Stimulated activated CD4-positive, alpha-beta T cell treated with anti-CD3 and anti-CD28 coated beads, Interleukin-12 subunit alpha, Interleukin-12 subunit beta, amount 100 ng/mL, for 24 hours (primary cell): Measurements from ENCODE around the gene DTX4.
"Not testable (repeated sequence)": the region's sequence is repeated elsewhere in the genome, so short reads cannot be mapped to it uniquely, and the experiment has no call there.

Source experiments
- DNase-seq, 2 experiments: peaks; one replicate each; pipeline ENCODE4 v3.0.0-alpha.2; 2020; ENCODE audit warnings: low read depth in 2 of 2

Gene DTX4

DNA sequence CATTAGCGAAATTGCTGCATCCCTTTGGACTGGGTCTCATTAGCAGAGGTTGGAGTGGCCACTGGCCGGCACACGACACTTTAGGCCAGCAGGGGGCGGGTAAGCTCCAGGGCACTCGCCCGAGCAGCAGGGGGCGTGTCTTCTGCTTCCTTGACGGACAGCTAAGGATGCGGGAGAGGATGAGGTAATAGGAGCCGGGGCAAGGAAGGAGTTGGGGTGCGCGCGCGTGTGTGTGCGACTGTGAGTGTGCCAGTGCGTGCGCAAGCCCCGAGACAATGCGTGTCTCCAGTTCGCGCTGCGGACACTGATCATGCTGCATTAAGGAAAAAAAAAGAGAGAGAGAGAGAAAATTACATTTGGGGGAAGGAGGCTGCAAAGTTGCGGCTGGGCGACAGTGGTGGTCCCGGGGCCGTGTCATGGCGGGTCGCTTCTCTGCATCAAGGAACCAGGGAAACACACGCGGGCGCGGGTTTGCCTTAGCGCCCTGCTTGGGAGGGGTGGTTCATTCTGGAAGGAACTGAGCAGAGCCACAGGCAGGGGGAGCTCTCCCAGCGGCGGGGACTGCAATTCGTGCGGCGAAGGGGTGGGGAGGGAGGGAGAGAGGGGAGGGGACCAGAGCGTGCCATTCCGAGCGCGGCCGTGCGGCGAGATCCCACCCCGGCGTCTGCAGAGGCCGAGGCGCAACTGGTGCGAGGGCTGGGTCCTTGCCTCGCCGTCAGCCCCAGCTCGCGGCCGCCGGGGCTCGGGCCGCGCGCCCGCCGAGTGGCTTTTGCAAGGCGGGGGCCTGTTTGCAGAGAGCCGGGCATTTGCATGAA lies at the start of gene DTX4:
Gene DTX4 (plus strand): TSS at position 625 of the 815 bp plus-strand sequence. CDS start 464 bp downstream, outside the sequence.
- DNase-seq, result peak; percentile 79 to 92

DNA sequence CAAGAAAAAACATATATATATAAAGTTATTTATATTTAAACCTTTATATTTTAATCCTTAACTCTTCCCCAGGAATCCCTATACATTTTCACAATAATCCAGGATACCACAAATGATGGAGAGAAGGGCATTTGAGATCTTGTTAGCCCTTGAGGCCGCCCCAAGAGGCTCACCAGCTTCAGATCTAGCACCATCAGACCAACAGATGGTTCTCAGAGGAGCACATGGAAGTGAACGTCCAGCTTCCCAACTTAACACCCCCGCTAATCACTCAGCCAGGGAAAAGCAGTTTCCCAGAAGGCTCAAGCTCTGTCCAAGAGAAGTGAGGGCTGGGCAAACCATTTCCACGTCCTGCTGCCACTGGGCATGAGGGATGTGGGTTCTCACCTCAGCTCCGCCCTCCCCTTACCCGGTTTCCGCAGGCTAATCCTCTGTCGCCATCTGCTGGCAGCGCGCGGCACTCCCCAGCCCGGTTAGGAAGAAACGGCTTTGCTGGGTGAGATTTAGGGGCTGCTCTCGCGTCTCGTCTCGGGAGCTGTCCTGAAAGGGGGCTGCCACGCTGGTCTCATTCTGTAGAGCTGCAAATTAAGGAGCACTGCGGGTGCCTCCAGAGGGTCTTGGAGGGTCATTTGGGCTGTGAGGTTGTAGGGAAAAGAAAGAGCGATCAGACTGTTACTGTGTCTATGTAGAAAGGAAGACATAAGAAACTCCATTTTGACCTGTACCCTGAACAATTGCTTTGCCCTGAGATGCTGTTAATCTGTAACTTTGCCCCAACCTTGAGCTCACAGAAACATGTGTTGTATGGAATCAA lies 36.1 kb upstream of the DTX4 start:
- peak; percentile 75 to 86 for DNase-seq

DNA sequence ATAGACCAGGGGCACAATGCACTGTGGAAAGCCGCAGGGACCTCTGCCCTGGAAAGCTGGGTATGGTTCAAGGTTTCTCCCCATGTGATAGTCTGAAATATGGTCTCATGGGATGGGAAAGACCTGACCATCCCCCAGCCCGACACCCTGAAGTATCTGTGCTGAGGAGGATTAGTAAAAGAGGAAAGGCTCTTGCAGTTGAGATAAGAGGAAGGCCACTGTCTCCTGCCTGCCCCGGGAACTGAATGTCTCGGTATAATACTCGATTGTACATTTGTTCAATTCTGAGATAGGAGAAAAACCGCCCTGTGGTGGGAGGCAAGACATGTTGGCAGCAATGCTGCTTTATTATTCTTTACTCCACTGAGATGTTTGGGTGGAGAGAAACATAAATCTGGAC lies 35.4 kb upstream of the DTX4 start:
- not testable (repeated sequence) for DNase-seq

DNA sequence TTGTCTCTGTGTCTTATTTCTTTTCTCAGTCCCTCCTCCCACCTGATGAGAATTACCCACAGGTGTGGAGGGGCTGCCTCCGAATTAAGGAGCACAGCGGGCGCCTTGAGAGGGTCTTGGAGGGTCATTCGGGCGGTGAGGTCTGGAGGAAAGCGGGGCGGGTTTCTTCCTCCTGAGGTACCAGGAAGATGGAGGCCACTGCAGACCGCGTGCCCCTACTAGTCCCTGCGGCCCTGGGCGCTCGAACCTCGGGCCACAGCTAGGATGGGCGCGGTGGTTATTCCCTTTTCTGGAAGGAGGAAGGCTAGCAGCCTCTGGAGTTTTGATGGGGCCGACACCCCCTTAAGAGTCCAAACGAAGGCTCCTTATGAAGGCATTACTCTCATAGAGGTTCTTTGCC lies 34.7 kb upstream of the DTX4 start:
- no peak for DNase-seq

DNA sequence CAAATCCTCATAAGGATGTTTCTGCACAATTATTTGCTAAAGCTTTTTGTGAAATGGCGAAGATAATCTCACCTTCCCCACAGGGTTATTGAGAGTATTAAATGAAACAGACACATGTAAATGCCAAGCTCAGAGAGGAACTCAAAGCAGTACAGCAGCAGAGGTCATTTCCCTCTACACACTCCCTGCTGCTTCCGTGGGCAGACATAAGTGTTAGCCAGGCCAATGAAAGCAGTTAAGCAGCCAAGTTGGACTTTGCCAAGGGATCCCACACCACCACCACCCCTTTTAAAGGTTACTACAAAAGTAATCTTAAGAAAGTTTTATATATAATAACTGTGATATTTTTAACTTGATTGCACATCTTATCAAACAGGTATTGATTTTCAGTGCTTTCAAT lies 33.3 kb upstream of the DTX4 start:
- no peak for DNase-seq

DNA sequence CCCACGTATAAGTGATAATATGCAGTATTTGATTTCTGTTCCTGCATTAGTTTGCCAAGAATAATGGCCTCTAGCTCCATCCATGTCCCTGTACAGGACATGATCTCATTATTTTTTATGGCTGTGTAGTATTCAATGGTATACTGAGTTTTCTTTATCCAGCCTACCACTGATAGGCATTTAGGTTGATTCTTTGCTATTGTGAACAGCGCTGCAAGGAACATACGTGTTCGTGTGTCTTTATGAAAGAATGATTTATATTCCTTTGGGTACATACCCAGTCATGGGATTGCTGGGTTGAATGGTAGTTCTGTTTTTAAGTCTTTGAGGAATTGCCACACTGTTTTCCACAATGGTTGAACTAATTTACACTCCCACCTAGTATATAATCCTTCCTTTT lies 30.7 kb upstream of the DTX4 start:
- no peak for DNase-seq

DNA sequence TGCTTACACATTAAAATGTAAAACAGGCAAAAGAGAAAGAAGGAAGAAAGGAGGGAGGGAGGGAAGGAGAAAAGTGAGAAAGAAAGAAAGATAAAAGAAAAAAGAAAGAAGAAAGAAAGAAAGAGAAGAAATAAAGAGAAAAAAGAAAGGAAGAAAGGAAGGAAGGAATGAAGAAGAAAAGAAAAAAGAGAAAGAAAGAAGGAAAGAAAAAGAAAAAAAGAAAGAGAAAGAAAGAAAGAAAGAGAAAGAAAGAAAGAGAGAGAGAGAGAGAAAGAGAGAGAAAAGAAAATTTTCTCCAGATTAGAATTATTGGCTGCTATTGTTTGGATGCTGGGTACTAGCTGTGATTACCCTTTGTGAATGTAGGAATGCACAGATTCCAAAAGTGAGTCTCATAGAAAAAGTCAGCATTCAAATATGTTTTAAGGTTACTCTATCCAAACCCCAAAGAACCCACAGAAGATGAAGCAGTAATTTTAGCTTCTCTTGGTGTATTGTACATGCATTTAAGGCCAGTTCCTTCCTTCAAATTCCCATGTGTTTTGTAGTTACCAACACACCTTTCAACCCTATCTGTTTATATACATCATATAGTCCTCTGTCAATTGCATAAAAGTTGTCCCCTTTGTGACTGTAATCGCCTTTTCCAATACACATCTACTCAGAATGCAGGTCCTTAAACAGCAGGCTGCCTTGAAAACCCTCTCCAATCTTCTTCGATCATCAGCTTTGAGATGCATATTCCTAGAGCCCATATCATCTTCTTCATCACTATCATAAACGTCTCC lies 30.1 kb upstream of the DTX4 start:
- DNase-seq, result no peak

DNA sequence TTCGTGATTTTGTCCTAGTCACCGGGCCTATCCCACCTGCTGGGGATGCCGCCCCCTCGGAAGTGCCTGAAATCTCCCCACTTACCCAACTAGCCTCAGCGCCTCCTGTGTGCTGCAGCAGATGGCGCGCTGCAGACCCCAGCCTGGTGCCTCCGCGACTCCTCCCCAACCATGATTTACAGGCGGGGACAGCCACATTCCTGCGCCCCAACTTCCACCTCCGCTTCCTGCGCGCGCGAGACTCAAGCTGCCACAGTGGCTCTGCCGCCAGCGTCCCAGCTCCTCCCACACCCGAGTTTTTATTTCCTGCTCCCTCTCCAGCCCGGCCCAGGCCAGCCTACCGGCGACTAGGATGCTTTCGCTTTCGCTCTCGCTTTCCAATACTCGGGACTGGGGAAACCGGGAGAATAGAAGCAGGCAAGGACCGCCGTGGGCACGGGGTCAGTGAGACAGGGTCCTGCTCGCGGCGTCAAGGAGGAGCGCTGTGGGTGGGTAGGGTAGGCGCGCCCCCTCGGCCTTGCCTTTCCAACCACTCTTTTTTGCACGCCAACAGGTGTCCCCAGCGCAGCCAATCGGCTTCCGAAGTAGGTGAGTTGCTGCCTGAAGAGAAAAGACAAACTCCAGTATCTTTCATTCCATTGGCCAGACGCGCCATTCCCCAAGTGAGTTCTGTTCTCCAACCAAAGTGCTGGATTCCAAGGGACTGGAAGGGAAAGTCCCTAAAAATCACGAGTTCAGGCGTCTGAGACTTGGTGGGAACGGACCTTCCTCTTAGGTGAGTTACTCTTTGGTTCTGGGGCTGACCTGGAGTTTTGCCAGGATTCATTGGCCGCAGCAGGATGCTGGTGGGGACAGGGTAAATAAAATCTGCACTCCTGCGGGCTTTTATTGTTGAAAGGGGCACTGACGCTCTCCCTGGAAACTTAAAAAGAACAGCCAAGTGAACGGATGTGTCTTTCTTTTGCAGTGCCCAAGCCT lies 29.1 kb upstream of the DTX4 start, which contains the start of gene FAM111A:
Gene FAM111A (plus strand): TSS at position 327 of the 978 bp plus-strand sequence. CDS start 6,017 bp downstream, outside the sequence.
- peak; percentile 65 to 77 for DNase-seq

DNA sequence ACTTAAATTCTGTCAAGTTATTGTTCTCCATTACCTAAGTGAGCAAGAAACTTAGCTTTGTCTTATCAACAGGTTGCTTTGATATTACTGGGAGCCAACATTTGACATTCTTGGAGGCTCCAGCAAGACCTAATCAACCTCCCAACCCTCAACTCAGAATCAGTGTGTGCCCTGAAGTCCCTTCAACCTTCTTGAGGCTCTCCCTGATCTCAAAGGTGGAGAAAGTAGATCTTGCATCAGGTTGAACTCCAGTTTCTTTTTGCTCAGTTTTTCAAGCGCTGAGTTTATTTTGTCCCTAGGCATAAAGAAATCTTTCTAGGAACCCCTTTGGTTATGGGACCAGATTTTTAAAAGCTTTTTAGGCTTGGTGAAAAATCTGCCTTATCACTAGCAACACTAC lies 27.8 kb upstream of the DTX4 start:
- DNase-seq, result no peak

DNA sequence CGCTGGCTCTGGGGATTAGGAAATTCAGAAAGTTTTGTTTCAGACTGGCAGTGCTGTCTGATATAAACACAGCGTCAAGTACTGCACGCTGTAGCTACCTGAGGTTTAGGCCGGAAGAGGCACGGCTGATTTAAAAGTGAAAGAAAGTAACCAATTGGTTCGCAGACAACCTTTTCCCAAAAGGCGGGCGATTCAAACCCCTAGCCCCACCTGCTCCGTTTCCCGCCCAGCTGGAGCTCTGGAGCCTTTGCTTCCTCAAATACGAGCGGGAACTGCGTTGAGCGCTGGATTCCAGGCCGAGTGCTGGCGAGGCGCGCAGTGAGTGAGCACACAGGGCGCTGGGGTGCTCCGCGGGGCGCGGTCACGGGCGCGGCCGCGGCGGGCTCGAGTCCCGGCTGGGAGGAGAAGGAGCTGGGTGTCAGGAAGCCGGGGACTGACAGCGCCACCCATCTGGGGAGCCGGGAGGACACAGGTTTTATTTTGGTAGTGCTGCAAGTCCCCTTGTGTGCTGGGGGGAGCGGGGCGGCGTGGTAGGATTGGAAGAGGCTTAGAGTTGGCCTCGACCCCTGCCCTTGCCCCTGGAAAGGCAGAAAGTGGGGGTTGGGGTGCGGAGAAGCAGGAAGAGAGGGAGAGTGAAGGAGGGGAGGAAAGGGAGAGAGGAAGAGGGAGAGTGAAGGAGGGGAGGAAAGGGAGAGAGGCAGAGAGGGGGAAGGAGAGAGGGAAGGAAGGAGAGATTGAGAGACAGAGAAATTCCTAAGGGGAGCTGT lies 27.2 kb upstream of the DTX4 start:
- DNase-seq, result peak; percentile 43 to 70

DNA sequence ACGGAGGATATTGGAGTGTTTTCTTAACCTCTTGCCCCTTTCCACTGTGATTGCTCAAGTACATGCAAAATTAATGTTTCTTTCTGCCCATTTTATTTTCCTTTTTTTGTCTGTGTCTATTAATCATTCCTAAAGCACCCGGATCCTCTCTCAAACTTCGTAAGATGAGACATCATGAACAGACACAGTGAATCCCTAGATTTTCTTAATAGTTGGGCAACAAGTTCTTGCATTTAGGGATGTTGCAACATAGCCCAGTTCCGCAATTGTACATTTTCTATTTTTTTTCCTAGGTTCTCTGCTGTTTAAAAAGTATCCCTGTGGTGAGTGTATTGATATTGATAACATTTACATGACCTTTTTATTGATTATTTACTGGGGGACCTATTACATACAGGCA lies 26.4 kb upstream of the DTX4 start:
- no peak for DNase-seq

DNA sequence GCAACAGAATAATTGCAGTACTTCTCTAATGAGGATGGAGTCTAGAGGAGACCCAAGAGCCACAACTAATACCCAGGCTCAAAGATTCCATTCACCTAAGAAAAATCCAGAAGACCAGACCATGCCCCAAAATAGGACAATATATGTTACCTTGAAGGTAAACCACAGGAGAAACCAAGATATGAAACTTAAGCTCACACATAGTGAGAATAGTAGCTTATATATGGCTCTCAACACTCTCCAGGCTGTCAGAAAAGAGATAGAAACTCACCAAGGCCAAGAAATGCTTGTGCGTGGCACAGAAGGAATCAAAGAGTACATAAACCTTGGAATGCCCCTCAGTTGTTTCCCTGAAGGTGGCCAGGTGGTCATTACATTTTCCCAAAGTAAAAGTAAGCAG lies 20.2 kb upstream of the DTX4 start:
- DNase-seq, result no peak

DNA sequence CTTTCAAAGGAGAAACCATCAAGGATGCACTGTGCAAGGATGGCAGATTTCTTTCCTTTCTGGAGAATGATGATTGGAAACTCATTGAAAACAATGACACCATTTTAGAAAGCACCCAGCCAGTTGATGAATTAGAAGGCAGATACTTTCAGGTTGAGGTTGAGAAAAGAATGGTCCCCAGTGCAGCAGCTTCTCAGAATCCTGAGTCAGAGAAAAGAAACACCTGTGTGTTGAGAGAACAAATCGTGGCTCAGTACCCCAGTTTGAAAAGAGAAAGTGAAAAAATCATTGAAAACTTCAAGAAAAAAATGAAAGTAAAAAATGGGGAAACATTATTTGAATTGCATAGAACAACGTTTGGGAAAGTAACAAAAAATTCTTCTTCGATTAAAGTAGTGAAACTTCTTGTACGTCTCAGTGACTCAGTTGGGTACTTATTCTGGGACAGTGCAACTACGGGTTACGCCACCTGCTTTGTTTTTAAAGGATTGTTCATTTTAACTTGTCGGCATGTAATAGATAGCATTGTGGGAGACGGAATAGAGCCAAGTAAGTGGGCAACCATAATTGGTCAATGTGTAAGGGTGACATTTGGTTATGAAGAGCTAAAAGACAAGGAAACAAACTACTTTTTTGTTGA lies 19.5 kb upstream of the DTX4 start:
- DNase-seq, result no peak

DNA sequence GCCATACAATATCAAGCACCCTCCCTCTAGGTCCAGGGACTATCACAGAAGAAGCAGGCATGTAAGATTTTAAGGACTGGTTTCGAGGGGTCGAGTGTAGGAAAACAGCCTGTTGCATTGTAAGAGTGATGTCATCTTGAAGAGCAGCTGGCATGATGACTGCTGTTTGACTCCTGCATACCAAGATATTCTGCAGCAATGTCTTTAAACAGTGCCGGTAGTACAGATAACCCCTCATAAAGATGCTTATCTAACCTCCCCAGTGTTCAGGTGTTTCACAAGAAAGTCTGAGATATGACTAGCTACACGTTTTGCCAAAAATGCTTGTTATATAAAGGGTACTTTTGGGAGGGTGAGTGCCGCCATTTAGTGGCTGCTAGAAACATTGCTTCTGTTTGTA lies 17.3 kb upstream of the DTX4 start:
- DNase-seq, result no peak

DNA sequence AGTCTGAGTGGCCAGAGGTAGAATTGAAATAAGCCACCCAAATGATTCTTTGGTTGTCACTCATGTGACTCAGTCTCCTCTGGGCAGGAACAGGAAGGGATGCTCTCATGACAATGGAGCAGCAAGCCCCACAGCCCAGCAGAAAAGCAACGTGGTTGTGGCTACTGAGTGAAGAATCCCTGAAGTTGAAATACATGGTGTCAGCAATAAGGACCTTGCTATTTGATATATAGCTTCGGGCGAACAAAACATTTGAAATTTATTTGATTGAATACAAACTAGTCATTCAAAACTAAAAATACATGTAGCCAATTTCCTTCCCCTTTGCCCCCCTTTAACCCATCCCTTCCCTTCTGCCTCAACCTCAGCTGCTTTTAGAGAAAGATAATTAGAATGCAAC lies 14.5 kb upstream of the DTX4 start:
- no peak for DNase-seq

DNA sequence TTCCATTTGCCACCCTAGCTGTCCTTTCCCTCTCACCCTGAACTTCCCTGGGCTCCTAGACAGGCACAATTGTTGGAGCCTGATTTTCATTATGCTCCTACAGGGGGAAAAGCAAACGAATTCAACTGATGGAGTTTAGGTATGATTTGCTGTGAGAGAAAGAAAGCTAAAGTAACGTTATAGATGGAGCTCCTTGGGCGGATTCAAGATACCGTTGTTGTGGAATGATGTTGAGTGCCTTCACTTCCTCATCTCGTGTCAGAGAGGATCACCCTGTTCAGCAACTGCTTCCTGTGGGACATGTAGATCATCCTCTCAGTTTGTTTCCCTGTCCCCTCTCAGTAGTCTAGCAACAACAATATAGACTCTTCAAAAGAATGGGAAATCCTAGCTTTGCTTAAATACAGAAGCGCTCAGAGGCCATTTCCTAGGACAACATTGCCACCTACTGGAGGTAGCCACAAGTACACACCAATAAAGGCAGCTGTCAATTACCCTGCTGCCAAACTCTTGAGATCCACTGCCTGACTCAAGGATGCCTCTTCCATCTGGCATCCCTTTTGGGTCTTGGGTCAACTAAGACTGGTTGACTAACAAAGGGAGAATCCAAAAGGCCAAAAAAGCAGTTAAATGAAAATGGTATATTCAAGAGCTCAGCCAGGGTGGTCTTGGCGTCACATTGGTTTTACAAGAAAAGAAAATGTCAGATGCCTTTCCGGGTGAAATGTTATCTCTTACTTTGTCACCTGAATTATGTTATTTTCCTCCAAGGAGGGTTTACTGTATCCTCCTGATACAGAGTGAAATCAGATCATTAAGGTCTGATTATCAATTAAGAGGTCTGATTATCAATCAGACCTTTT lies 13.5 kb upstream of the DTX4 start:
- DNase-seq, result peak; percentile 33 to 41

DNA sequence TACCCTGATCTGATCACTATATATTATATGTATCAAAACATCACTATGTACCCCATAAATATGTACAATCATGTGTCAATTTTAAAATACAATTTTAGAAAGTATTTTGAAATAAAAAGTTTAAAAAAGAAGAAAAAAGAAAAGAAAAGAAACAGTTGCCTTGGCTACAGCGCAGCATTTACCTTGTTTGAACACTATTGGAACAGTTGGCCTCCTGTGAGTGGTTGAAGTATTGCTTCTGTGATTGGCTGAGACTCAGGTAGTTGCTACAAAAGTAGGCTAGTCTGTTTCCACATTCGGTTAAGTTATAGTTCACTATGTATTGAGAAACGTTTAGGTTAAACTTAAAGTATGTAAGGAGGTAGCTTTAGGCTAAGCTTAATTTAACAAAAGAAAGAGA lies 7.9 kb upstream of the DTX4 start:
- no peak for DNase-seq

DNA sequence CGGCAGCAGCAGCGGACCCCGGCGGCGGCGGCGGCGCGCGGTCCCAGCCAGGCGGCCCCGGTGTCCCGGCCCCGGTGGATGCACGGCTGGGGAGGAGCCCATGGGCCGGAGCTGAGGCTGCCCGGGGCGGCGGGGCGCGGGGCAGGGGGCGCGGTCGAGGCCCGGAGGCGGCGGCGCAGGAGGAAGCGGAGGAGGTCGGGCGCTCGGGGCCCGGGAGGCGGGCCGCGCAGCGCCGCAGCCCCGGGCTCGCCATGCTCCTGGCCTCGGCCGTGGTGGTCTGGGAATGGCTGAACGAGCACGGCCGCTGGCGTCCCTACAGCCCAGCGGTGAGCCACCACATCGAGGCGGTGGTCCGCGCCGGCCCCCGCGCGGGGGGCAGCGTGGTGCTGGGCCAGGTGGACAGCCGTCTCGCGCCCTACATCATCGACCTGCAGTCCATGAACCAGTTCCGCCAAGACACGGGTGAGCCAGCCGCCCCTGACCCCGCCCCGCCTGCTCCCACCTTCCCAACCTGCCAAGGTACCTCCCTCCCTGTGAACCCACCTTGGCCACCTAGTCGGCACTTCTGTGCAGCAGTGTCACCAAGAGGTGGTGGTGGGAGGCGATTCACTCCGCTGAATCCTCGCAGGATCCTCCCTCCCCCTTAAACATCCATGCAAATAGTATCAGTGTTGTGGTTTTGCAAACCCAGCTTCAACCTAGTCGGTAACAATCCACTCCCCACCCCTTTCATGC lies 580 bp downstream of the DTX4 start:
- no peak for DNase-seq
